EL (cell line): ENCODE data around the gene DCD.
"Not testable (repeated sequence)": the region's sequence is repeated elsewhere in the genome, so short reads cannot be mapped to it uniquely, and the experiment has no call there.

Source experiments
- DNase-seq: peaks from one replicate; pipeline ENCODE4 v3.0.0-alpha.2; 2016

Gene DCD

DNA sequence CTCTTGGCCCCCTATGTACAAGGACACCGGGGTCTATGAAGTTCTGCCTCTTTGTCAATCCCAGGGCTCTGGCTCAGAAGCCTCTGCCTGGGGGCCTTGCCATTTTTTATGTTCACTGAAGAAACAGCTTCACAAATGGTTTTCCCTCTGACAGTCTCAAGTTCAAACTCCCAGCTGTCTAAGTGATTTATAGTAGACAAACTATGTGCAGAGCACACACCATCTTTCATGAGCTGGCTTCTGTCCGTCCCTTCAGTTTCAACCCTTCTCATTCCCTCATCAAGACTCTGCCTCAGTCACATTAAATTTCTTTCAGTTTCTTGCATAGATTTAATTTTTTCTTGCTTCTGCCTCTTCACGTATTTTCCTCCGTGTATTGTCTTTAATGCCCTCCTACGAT is 2.7 kb upstream of the DCD start:
- no peak for DNase-seq

DNA sequence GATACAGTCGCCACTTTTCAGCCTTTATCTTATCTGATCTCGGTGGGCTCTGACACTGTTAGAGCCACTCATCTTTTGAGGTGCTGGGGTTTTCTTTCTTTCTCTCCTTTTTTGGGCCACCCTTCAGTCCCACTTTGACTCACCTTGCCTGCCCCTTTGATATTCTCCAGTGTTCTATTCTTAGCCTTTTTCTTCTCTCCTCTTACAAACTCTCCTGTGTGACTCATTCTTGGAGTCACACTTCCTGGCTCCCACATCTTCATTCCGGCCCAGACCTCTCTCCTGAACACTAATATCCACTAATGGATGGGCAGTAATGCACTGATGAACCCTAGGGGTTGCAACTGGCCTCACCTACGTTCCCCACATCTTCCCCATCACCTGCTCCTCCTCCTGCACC is 2.2 kb upstream of the DCD start:
- DNase-seq = no peak

DNA sequence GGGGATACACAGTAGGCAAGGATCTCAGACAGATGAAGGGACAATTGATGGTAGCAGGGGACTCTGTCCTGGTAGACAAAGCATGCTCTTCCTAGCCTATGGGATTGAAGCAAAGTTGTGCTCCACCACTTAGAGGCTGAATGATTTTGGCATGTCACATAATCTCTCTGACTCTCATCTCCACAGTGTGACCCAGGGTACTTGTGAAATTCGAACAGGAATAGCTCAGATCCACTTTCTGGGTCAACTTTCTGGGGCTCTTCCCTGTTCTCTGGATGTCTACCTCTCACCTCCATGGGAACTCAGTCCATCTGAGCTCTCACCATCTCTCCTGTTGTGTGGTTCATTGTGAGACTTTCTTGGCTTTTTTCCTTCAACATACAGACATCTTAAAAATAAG is 1.7 kb upstream of the DCD start:
- no peak for DNase-seq

- no peak for DNase-seq
Measured at GRCh38 chr12:54641554-54641953, 6.6 kb downstream of the DCD start.

- DNase-seq = no peak
Measured at GRCh38 chr12:54641089-54641488, 7.1 kb downstream of the DCD start.

DNA sequence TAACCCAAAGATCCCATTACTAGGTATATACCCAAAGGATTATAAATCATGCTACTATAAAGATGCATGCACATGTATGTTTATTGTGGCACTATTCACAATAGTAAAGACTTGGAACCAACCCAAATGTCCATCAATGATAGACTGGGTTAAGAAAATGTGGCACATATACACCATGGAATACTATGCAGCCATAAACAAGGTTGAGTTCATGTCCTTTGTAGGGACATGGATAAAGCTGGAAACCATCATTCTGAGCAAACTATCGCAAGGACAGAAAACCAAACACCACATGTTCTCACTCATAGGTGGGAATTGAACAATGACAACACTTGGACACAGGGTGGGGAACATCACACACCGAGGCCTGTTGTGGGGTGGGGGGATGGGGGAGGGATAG is 9.1 kb downstream of the DCD start:
- not testable (repeated sequence) for DNase-seq

DNA sequence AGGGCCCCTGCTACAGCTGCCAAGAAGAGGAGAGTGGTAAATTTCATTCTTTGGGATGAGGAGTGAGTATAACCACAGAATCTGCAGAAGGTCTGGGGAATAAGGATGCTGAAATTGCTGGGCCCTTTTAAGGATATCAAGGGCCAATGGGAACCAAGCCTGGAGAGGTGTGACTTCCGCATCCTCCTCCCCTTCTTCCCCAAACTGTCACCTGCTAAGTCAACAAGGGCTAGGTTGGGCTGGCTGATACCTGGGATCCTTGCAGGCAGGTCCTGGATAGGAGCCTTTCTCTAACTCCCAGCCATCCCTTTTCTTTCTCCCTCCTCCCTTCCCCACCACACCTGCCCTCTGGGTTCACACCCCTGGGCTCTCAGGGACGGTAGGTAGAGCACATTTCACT is 13.4 kb downstream of the DCD start, which contains the start of gene LACRT:
TSS of gene LACRT (minus strand) at position 101 of the 400 bp plus-strand sequence. CDS start at position 47, 54 bp downstream.
- DNase-seq = no peak

- DNase-seq = no peak
Measured at GRCh38 chr12:54631988-54632728, 16.0 kb downstream of the DCD start.

GRCh38 chr12:54631551-54631950 is 16.6 kb downstream of the DCD start:
- DNase-seq = no peak

DNA sequence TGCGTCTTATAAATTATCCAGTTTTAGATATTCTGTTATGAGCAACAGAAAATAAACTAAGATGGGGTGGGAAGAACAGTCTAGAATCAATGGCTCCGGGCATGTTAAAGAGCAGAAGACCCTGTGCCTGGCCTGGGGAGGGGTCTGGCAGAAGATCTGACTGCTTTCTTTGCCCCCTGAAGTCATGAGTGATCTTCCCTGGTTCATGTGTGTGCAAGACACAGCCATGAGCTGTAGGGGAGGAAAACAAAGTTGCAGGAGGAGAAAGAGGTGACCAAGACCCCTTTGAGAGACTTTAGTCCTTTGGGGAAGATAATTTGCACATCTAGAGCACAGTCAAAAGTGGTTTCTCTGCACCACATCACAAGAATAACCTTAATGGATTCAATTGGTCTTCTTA is 18.2 kb downstream of the DCD start:
- no peak for DNase-seq

DNA sequence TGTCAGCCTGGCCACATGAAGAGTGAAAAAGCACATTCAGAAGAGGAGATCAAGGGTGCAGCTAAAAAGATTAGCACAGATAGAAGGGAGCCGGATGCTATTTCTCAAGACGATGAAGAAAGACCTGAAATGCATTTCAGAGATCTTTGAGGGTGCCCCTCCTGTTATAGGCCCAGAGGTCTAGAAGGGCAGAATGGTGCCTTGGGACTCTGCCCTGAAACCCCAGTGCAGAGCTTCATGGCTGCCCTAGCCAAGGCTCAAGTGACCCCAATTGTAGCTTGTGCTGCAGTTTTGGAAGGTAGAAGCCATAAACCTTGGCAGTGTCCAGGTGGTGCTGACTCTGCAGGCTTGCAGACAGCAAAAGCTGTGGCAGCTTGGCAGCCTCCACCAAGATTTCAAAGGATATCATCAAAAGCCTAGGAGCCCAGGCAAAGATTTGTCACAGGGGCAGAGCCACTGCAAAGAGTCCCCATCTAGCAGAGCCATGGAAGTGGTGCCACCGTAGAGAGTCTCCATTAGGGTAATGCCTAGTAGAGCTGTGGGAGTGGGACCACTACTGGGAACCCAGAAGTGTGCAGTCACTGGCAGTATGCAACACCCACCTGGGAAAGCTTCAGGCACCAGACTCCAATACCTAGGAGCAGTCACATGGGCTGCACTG is 19.8 kb downstream of the DCD start:
- DNase-seq = no peak

DNA sequence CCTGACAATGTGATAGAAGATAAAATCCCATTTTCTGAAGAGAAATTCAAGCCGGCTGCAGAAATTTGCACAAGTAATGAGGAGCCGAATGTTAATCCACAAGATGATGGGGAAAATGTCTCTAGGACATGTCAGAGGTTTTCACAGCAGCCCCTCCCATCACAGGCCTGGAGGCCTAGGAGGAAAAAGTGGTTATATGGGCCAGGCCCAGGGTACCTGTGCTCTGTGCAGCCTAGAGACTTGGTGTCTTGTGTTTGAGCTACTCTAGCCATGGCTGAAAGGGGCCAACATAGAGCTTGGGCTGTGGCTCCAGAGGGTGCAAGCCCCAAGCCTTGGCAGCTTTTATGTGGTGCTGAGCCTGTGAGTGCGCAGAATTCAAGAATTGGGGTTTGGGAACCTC is 20.9 kb downstream of the DCD start:
- DNase-seq = no peak

DNA sequence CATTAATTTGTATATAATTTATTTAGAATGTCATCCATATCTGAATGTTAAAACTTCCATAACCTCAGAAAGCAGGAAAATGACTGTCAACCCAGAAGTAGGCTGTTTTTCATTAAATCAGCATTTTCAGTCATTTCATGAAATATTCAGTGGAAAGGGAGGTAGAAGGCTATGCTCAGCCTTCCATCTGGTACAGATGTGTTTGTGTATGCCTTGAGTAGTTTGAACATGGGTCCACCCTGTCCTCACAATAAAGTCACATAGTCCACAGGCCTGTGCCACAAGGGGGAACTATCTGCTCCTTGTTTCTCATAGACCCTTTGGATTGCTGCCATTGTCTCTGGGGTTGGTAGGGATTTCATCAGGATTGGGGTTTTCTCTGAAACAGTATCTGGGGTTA is 22.6 kb downstream of the DCD start:
- DNase-seq = no peak

DNA sequence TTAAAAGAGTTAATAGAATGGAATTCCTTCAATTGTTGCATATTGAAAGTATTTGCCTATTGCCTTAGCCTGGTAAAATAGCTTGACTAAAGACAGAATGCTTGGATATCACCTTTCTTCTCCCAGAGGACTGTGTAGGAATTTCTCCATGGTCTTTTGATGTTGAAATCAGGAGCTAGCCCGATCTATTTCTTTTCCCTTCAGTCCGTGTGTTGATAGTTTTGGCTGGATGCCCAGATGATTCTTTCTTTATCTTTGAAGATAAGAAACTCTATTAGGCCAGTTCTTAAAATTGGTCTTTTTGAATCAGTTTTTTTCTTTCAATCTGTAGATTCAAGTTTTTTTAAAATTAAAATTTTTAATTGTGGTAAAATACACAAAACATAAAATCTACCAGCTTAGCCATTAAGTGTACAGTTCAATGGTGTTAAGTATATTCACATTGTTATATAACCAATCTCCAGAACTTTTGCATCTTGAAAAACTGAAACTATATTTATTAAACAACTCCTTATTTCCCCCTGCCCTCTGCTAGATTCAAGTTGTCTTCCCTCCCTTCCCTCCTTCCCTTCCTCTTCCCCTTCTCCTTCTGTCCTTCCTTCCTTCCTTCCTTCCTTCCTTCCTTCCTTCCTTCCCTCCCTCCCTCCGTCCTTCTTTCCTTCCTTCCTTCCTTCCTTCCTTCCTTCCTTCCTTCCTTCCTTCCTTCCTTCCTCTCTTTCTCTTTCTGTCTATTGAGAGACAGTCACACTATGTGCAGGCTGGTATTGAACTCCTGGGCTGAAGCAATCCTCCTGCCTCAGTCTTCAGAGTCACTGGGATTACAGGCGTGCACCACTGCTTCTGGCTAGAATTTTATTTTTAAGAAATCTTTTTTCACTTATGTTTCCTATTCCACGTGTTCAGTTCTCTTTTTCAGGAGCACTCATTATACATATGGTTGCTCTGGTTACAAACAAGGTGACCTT is 23.6 kb downstream of the DCD start:
- DNase-seq = no peak

DNA sequence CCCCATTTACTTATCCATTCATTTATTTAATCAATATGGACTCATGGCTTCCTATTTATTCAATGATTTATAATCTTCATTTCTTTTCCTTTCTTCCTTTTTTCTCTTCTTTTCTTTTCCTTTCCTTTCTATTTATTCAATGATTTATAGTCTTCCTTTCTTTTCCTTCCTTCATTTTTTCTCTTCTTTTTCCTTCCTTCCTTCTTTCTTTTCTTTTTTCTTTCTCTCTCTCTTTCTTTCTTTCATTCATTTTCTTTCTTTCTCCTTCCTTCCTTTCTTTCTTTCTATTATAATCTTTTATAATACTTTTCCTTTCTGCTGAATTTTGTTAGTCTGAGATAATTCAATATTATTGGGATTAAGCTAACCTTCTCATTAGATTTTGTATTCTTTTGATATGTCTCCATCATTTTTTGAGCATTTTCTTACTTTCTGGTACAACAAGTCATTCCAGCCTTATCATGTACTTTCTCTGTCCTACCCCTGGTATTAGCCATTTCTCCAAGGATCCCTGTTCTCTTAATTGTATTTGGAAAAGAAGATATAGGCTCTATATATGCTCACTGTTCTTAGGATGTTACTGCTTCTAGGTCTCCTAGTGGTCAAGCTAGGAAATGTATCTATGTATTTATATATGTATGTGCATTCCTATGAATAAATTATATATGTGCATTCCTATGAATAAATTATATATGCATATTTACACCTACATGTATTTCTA is 25.5 kb downstream of the DCD start:
- DNase-seq = no peak

DNA sequence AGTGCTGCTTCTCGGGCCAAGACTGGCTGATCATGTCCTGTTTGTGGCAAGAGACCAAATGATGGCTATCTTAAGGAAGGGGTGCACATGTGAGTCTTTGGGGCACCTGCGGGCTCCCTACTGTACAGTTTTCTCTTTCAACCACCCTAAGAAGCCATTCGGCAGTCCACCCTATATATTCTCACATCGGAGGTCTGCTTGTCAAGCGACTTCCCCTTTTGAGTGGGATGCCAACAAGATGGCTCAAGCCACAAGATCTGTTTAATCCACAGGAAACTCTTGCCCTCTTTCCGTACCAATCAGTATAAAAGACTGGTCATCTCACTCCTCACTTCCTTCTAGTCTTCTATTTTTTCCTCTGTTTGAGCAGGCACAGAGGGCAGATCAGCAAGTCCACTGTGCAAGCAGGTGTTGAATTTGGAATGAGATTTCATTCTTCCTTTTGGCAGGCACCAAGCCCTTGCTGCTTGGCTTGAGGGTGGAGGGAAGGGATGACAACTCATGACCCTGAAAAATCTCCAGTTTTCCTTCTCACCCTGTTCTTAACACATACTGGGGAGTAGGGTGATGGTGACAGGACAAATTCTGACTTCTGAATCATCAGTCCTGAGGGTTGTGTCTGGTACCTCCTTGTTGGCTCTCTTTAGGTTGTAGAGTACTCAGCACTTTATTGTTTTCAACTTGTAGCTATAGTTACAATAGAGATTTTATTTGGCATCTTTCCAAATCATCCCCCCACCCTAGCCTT is 31.1 kb downstream of the DCD start:
- DNase-seq = no peak

GRCh38 chr12:54612225-54612750 is 35.9 kb downstream of the DCD start:
- no peak for DNase-seq

DNA sequence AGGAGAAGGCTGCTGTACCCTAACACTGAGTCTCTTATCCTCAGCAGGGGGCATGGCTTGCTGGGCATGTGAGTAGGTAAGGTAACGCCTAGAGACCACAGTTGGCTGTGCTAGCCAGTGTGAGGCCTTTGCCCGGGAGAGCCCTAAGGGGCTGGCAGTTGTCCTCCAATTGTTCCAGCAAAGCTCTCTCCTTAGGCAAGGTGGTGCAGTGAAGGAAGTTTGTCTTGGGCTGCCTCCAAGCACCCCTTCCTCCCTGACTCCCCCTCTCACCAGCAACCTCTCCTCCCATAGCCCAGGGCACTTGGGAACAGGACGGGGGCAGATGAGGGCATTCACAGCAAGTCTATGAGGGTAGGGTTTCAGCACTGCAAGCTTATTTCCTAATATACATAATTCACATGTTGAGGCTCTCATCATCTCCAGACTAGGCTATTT is 36.4 kb downstream of the DCD start:
- DNase-seq = no peak

- DNase-seq = no peak
Measured at GRCh38 chr12:54608769-54609168, 39.4 kb downstream of the DCD start.

DNA sequence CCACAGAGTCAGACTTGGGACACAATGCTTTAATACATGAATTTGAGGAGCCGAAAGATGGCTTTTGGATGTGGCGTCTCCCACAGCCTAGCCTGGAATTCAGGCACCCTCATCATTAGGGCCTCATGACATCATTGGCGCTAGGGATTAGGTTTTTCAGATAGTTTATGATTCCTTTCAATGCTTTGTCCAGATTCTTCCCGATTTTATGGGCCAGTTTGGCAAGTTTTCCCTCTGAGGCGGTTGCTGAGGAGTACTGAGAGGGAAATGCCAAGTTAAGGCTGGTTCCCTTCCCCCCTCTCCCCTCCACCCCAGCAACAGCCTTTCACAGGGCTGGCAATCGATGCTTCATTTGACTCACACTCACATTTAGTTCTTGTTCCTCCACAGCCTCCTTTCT is 40.0 kb downstream of the DCD start:
- no peak for DNase-seq

DNA sequence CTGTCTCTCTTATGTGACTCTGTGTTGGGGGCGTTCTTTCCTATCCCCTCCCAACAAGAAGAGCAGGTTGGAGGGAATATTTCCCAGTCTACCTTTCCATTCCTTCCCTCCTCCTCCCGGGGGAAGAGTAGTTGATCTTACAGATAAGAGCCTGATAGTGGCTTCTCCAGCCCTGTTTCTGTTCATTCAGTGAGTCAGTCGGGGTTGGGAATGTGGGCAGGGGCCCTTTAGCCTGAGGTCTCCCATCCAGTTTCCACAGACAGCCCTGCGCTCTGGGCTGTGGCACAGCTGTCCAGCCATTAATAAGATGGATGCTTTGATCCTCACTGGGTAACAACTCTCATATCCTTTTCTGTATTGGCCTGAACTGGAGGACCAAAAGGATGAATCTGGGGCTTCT is 41.6 kb downstream of the DCD start:
- DNase-seq = no peak
